Suprapubic skin (tissue), 3 donors: ENCODE data around the gene HID1.

ENCODE experiments used
- CTCF ChIP-seq, 2 donors: fragments of 200-600 bp in 1 of 2; fragments of 450-650 bp in 1 of 2; sonication (generic) in 1 of 2; IDR thresholded peaks; one replicate each; pipeline ENCODE4 v1.5.1; 2016 to 2019; ENCODE audit warnings: antibody characterized with exemption in 2 of 2, mild to moderate bottlenecking in 1 of 2, moderate library complexity in 1 of 2
- EP300 ChIP-seq: sonication (generic); formaldehyde crosslinking; IDR thresholded peaks from one replicate; pipeline ENCODE4 v1.6.1; 2017; ENCODE audit warnings: antibody characterized with exemption
- POLR2A ChIP-seq, 2 donors: fragments of 450-650 bp; IDR thresholded peaks; one replicate each; pipeline ENCODE4 v1.6.1; 2017; ENCODE audit warnings: antibody characterized with exemption in 2 of 2, mild to moderate bottlenecking in 2 of 2, moderate library complexity in 2 of 2

GRCh38 chr17:74998783-74999182 lies 26.2 kb upstream of the HID1 start:
- no peak for TF ChIP-seq CTCF (IDR thresholded peaks at IDR 0.05)
- no peak for TF ChIP-seq POLR2A (IDR thresholded peaks at IDR 0.05)
- no peak for TF ChIP-seq EP300
